A204.1 (cell line): ENCODE data around the gene MS4A4A.

Source experiments
- FAIRE-seq: peaks from 2 replicates; lab custom pipeline; 2012; peaks lifted over from hg19 to GRCh38; lab: Jason Lieb, UNC

The MS4A4A gene

DNA sequence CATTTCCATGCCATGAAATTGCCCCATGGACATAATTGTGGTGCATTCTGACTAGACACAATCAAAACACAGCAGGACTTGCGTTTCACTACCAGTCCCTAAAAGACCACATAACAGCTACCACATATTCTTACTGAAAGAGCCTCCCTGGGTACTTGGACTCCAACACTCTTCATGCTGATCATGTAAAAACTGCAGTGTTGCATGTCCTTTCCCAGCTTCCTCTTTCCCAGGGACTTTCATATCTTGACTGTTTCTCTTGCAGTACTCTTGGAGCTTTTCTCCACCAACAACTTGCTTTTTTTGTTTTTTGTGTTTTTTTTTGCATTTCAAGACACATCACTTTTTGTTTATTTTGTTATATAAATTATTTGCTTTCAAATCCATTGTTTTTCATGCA, 69.5 kb downstream of the MS4A4A start:
- no peak for FAIRE-seq

DNA sequence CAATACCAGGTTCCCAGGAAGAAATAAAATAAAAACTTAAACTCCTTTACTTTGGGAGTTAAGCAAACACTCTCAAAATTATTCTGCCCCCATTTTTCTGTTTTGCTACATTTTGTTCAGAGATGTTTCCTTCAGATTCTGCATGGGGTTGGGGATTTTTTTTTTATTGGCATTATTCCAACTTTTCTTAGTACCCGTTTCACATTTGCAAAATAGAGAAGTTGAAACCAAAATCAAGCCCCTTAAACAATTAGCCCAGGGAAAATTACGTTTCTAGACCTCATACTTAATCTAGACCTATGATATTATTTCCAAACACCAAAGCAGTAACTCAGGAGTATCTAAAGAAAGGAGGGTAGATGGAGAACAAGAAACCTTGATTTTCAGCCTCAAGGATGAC, 77.3 kb downstream of the MS4A4A start:
- no peak for FAIRE-seq
